BE2C (cell line): ENCODE data around the gene RFX4.

Source experiments
- DNase-seq: peaks from one replicate; pipeline ENCODE4 v3.0.0-alpha.2; 2020
- H3K27me3 ChIP-seq: fragments of 250-450 bp; sonication (Bioruptor Pico); 2 replicates; pipeline ENCODE4 v1.5.1; 2020; ENCODE audit warnings: mild to moderate bottlenecking
- H3K36me3 ChIP-seq: fragments of 250-450 bp; sonication (Bioruptor Pico); 2 replicates; pipeline ENCODE4 v1.5.1; 2020; ENCODE audit warnings: mild to moderate bottlenecking
- H3K4me1 ChIP-seq: fragments of 250-450 bp; sonication (Bioruptor Pico); 2 replicates; pipeline ENCODE4 v1.5.1; 2020
- H3K4me3 ChIP-seq: 2 replicates; pipeline ENCODE4 v1.5.1; 2011; ENCODE audit warnings: low read depth, low read length
- H3K9me3 ChIP-seq: fragments of 250-450 bp; sonication (Bioruptor Pico); 2 replicates; pipeline ENCODE4 v1.5.1; 2020
- TF ChIP-seq, protein P1 (sequence below): IDR thresholded peaks from 2 replicates; pipeline ENCODE4 v1.5.1; 2012; ENCODE audit warnings: mild to moderate bottlenecking, low read depth, low read length

The RFX4 gene

GRCh38 chr12:106647793-106648514 lies 65.2 kb downstream of the RFX4 start:
- peaks cover 5% of the 10 kb centered on the region for H3K27me3 ChIP-seq
- H3K4me3 ChIP-seq: no peak overlapping the region
- TF ChIP-seq, protein P1, sequence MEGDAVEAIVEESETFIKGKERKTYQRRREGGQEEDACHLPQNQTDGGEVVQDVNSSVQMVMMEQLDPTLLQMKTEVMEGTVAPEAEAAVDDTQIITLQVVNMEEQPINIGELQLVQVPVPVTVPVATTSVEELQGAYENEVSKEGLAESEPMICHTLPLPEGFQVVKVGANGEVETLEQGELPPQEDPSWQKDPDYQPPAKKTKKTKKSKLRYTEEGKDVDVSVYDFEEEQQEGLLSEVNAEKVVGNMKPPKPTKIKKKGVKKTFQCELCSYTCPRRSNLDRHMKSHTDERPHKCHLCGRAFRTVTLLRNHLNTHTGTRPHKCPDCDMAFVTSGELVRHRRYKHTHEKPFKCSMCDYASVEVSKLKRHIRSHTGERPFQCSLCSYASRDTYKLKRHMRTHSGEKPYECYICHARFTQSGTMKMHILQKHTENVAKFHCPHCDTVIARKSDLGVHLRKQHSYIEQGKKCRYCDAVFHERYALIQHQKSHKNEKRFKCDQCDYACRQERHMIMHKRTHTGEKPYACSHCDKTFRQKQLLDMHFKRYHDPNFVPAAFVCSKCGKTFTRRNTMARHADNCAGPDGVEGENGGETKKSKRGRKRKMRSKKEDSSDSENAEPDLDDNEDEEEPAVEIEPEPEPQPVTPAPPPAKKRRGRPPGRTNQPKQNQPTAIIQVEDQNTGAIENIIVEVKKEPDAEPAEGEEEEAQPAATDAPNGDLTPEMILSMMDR: no peak
- DNase-seq: no peak
- H3K4me1 ChIP-seq: no peaks in the 10 kb centered on the region
- no peaks in the 10 kb centered on the region for H3K36me3 ChIP-seq
- no peaks in the 10 kb centered on the region for H3K9me3 ChIP-seq

GRCh38 chr12:106648736-106649135 lies 65.9 kb downstream of the RFX4 start:
- no peak for DNase-seq
- H3K4me1 ChIP-seq: no peaks in the 10 kb centered on the region

GRCh38 chr12:106651552-106651951 lies 68.7 kb downstream of the RFX4 start:
- Histone ChIP-seq H3K4me3 (no peak overlapping the region), H3K9me3 (no peaks in the 10 kb centered on the region), H3K4me1 (no peaks in the 10 kb centered on the region), H3K27me3 (peaks cover 3% of the 10 kb centered on the region), H3K36me3 (no peaks in the 10 kb centered on the region)
- DNase-seq: no peak
- TF ChIP-seq, protein P1: no peak

More at GRCh38 chr12:106648736-106649135, 65.9 kb downstream of the RFX4 start:
- H3K27me3 ChIP-seq: peaks cover 3% of the 10 kb centered on the region
- H3K4me3 ChIP-seq: no peak overlapping the region
- H3K36me3 ChIP-seq: no peaks in the 10 kb centered on the region
- no peaks in the 10 kb centered on the region for H3K9me3 ChIP-seq
- TF ChIP-seq, protein P1: no peak

GRCh38 chr12:106652510-106653015 lies 69.8 kb downstream of the RFX4 start:
- no peak overlapping the region for H3K4me3 ChIP-seq
- no peaks in the 10 kb centered on the region for H3K9me3 ChIP-seq
- no peaks in the 10 kb centered on the region for H3K36me3 ChIP-seq
- H3K4me1 ChIP-seq: no peaks in the 10 kb centered on the region
- peaks cover 10% of the 10 kb centered on the region for H3K27me3 ChIP-seq
- TF ChIP-seq, protein P1: no peak
- DNase-seq: no peak

DNA sequence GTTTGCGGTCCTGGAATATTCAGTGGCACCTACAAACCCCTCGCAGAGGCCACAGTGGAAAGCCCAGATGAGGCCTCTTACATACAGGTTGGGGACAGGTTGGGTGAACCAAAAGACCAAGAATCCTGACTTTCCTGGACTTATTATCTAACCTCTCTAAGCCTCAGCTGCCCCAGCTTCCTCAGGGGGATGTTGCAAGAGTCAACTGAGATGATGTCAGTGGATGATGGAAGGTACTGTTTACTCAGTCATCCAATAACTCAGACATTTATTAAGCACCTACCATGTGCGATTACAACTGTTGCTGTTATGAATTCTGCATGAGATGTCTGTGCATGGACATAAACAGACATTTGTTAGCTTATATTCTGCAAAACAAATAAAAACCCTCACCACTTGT lies 72.8 kb downstream of the RFX4 start:
- TF ChIP-seq, protein P1: no peak
- no peaks in the 10 kb centered on the region for H3K9me3 ChIP-seq
- DNase-seq: no peak
- no peaks in the 10 kb centered on the region for H3K36me3 ChIP-seq
- H3K27me3 ChIP-seq: peaks cover 10% of the 10 kb centered on the region; the same call in 1 of the 2 replicates
- no peak overlapping the region for H3K4me3 ChIP-seq
- no peaks in the 10 kb centered on the region for H3K4me1 ChIP-seq

DNA sequence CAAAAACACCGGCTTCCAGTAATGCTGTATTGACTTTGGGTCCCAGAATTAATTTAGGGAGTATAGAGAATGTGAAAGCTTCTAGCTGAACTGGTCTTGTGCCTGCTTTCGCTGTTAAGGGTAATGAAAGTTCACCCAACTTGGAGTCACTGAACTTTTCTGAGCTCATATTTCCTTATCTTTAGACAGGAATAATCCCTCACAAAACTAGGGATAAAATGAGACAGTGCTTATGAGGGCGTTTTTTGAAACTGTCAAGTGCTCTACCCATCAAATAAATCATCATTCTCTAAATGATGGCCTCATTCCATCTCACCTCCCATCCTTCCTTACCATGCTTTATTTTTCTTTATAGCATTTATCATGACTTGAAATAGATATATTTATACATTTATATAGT lies 74.7 kb downstream of the RFX4 start:
- peaks cover 7% of the 10 kb centered on the region; the same call in 1 of the 2 replicates for H3K27me3 ChIP-seq
- no peak overlapping the region for H3K4me3 ChIP-seq
- TF ChIP-seq, protein P1: no peak
- 0 out of 2 replicates have a peak, but pooled peaks cover 2% of the 10 kb centered on the region for H3K36me3 ChIP-seq
- DNase-seq: no peak
- H3K9me3 ChIP-seq: no peaks in the 10 kb centered on the region
- no peaks in the 10 kb centered on the region for H3K4me1 ChIP-seq
